Measurements from ENCODE around the gene SLC22A3.

Gene SLC22A3

GRCh38 chr6:160327981-160328380, 20.2 kb upstream of the SLC22A3 start:
- no peaks in the 10 kb centered on the region for H3K9me3 ChIP-seq (ENCODE audit: control insufficient read depth, insufficient read depth, low read length)
- no peaks in the 10 kb centered on the region for H3F3A ChIP-seq (ENCODE audit: control insufficient read depth, insufficient read depth)
- no peaks in the 10 kb centered on the region for H3K27me3 ChIP-seq (ENCODE audit: control insufficient read depth, low read length)

GRCh38 chr6:160328447-160328846, 19.7 kb upstream of the SLC22A3 start:
- TF ChIP-seq CTCF (IDR thresholded peaks at IDR 0.05; ENCODE audit: low read depth, low read length, poor library complexity, severe bottlenecking) (no peak), EZH2phosphoT487 (IDR thresholded peaks at IDR 0.05; ENCODE audit: borderline replicate concordance, low read length) (no peak)
- Histone ChIP-seq H3K4me3 (ENCODE audit: low read length) (no peak overlapping the region), H3K4me2 (ENCODE audit: low read length) (no peak overlapping the region), H3K4me1 (ENCODE audit: control insufficient read depth, low read length) (no peaks in the 10 kb centered on the region), H3K36me3 (ENCODE audit: control insufficient read depth, low read length) (no peaks in the 10 kb centered on the region), H3K27ac (ENCODE audit: low read depth, low read length) (no peak overlapping the region), H3K9me3 (ENCODE audit: control insufficient read depth, insufficient read depth, low read length) (no peaks in the 10 kb centered on the region), H3K9me2 (replicated peaks; ENCODE audit: control insufficient read depth, low read length) (no peaks in the 10 kb centered on the region), H3K79me2 (ENCODE audit: control insufficient read depth, low read length) (no peaks in the 10 kb centered on the region), H3K27me3 (ENCODE audit: control insufficient read depth, low read length) (no peaks in the 10 kb centered on the region), H3F3A (ENCODE audit: control insufficient read depth, insufficient read depth) (no peaks in the 10 kb centered on the region), H4K20me1 (ENCODE audit: control insufficient read depth, insufficient read depth, low read depth, low read length) (no peaks in the 10 kb centered on the region)

More at GRCh38 chr6:160327981-160328380, 20.2 kb upstream of the SLC22A3 start:
- Histone ChIP-seq H3K4me1 (ENCODE audit: control insufficient read depth, low read length) (no peaks in the 10 kb centered on the region), H4K20me1 (ENCODE audit: control insufficient read depth, insufficient read depth, low read depth, low read length) (no peaks in the 10 kb centered on the region), H3K36me3 (ENCODE audit: control insufficient read depth, low read length) (no peaks in the 10 kb centered on the region), H3K4me2 (ENCODE audit: low read length) (no peak overlapping the region), H3K27ac (ENCODE audit: low read depth, low read length) (no peak overlapping the region), H3K9me2 (replicated peaks; ENCODE audit: control insufficient read depth, low read length) (no peaks in the 10 kb centered on the region), H3K79me2 (ENCODE audit: control insufficient read depth, low read length) (no peaks in the 10 kb centered on the region), H3K4me3 (ENCODE audit: low read length) (no peak overlapping the region)
- TF ChIP-seq EZH2phosphoT487 (IDR thresholded peaks at IDR 0.05; ENCODE audit: borderline replicate concordance, low read length) (no peak), CTCF (IDR thresholded peaks at IDR 0.05; ENCODE audit: low read depth, low read length, poor library complexity, severe bottlenecking) (no peak)

GRCh38 chr6:160329188-160329587, 19.0 kb upstream of the SLC22A3 start:
- no peaks in the 10 kb centered on the region for H3K36me3 ChIP-seq (ENCODE audit: control insufficient read depth, low read length)
- no peak overlapping the region for H3K4me3 ChIP-seq (ENCODE audit: low read length)
- TF ChIP-seq EZH2phosphoT487 (IDR thresholded peaks at IDR 0.05; ENCODE audit: borderline replicate concordance, low read length) (no peak), CTCF (IDR thresholded peaks at IDR 0.05; ENCODE audit: low read depth, low read length, poor library complexity, severe bottlenecking) (no peak)
- no peaks in the 10 kb centered on the region for H3K27me3 ChIP-seq (ENCODE audit: control insufficient read depth, low read length)
- no peak overlapping the region for H3K4me2 ChIP-seq (ENCODE audit: low read length)
- H3K9me2 ChIP-seq (replicated peaks; ENCODE audit: control insufficient read depth, low read length), result no peaks in the 10 kb centered on the region
- no peaks in the 10 kb centered on the region for H3K9me3 ChIP-seq (ENCODE audit: control insufficient read depth, insufficient read depth, low read length)
- no peaks in the 10 kb centered on the region for H3K79me2 ChIP-seq (ENCODE audit: control insufficient read depth, low read length)
- H3F3A ChIP-seq (ENCODE audit: control insufficient read depth, insufficient read depth), result no peaks in the 10 kb centered on the region
- H3K4me1 ChIP-seq (ENCODE audit: control insufficient read depth, low read length), result no peaks in the 10 kb centered on the region
- no peak overlapping the region for H3K27ac ChIP-seq (ENCODE audit: low read depth, low read length)
- H4K20me1 ChIP-seq (ENCODE audit: control insufficient read depth, insufficient read depth, low read depth, low read length), result no peaks in the 10 kb centered on the region

GRCh38 chr6:160330619-160331018, 17.6 kb upstream of the SLC22A3 start:
- Histone ChIP-seq H3K4me2 (ENCODE audit: low read length) (no peak overlapping the region), H3K4me3 (ENCODE audit: low read length) (no peak overlapping the region), H3K79me2 (ENCODE audit: control insufficient read depth, low read length) (no peaks in the 10 kb centered on the region), H4K20me1 (ENCODE audit: control insufficient read depth, insufficient read depth, low read depth, low read length) (no peaks in the 10 kb centered on the region), H3K9me3 (ENCODE audit: control insufficient read depth, insufficient read depth, low read length) (no peaks in the 10 kb centered on the region), H3K36me3 (ENCODE audit: control insufficient read depth, low read length) (no peaks in the 10 kb centered on the region), H3K27ac (ENCODE audit: low read depth, low read length) (no peak overlapping the region), H3K4me1 (ENCODE audit: control insufficient read depth, low read length) (no peaks in the 10 kb centered on the region), H3K27me3 (ENCODE audit: control insufficient read depth, low read length) (no peaks in the 10 kb centered on the region), H3F3A (ENCODE audit: control insufficient read depth, insufficient read depth) (no peaks in the 10 kb centered on the region), H3K9me2 (replicated peaks; ENCODE audit: control insufficient read depth, low read length) (no peaks in the 10 kb centered on the region)
- TF ChIP-seq EZH2phosphoT487 (IDR thresholded peaks at IDR 0.05; ENCODE audit: borderline replicate concordance, low read length) (no peak), CTCF (IDR thresholded peaks at IDR 0.05; ENCODE audit: low read depth, low read length, poor library complexity, severe bottlenecking) (no peak)
